HG02840 (cell line): ENCODE data around the gene ACCSL.

Experiments used
- ATAC-seq: cut with Tn5 transposase; IDR thresholded peaks from one replicate; pipeline ENCODE4 v1.9.1; 2021; ENCODE audit warnings: mild to moderate bottlenecking, moderate library complexity, moderate number of reproducible peaks; ENCODE audit not compliant: unreplicated experiment, low FRiP score

Gene ACCSL

DNA sequence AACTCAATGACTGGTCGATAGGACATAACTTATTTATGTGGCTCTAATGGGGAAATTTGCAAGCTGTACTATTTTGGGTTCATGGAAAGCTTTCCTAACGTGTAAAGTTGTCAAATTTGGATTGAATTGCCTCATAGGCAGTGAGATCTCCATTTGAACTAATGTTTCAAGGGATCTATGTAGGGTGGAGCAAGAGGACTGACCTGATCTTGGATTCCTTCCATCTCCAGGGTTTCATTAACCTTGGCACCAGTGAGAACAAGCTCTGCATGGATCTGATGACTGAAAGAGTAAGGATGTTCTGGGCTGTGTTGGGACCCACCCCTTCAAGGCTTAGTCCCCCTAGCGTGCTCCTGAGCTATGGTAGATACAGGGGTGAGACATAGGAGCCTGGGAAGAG lies 2.1 kb downstream of the ACCSL start:
- ATAC-seq, result no peak

GRCh38 chr11:44051171-44051570 lies 3.4 kb downstream of the ACCSL start:
- ATAC-seq, result no peak

DNA sequence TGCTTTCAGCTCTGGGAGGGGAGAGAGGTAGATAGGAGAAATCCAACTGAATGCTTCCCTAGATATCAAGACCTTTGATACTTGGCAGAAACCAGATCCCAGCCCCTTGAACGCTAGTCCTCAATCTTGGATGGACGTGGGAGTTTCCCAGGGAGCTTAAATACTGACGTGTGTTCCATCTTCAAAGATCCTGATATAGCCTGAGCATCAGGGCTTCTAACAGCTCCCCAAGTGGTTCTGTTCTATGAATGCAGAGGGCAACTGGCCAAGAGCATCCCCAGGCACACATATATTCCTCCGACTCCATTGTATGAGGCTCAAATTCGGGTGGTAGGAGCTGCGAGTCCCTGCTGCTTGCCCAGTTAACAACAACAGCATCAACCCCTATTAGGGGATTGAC lies 9.6 kb downstream of the ACCSL start:
- no peak for ATAC-seq

DNA sequence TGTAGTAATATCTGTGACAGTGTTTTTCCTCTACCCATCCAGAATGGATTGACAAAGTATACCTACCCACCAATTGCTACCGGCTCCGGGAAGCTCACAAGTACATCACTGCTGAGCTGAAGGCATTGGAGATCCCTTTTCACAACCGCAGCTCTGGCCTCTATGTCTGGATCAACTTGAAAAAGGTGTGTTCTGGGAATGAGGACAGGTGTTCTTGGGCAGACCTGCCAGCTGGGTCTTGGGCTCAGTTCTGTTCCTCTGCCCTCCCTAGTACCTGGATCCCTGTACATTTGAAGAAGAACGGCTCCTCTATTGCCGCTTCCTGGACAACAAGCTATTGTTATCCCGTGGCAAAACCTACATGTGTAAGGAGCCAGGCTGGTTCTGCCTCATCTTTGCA lies 10.5 kb downstream of the ACCSL start:
- no peak for ATAC-seq

GRCh38 chr11:44065161-44065661 lies 17.4 kb downstream of the ACCSL start:
- ATAC-seq, result no peak

GRCh38 chr11:44065841-44066731 lies 18.3 kb downstream of the ACCSL start, which contains the start of gene ACCS:
Gene ACCS (plus strand): TSS chr11:44066270. CDS start chr11:44067628, 1,358 bp downstream.
- peak; percentile 97 for ATAC-seq

GRCh38 chr11:44066732-44067141 lies 19.0 kb downstream of the ACCSL start:
- ATAC-seq, result no peak

- no peak for ATAC-seq
Measured at GRCh38 chr11:44067266-44067665, 19.5 kb downstream of the ACCSL start.

- ATAC-seq, result no peak
Measured at GRCh38 chr11:44068180-44068579, 20.4 kb downstream of the ACCSL start.

GRCh38 chr11:44071157-44071556 lies 23.4 kb downstream of the ACCSL start:
- no peak for ATAC-seq

DNA sequence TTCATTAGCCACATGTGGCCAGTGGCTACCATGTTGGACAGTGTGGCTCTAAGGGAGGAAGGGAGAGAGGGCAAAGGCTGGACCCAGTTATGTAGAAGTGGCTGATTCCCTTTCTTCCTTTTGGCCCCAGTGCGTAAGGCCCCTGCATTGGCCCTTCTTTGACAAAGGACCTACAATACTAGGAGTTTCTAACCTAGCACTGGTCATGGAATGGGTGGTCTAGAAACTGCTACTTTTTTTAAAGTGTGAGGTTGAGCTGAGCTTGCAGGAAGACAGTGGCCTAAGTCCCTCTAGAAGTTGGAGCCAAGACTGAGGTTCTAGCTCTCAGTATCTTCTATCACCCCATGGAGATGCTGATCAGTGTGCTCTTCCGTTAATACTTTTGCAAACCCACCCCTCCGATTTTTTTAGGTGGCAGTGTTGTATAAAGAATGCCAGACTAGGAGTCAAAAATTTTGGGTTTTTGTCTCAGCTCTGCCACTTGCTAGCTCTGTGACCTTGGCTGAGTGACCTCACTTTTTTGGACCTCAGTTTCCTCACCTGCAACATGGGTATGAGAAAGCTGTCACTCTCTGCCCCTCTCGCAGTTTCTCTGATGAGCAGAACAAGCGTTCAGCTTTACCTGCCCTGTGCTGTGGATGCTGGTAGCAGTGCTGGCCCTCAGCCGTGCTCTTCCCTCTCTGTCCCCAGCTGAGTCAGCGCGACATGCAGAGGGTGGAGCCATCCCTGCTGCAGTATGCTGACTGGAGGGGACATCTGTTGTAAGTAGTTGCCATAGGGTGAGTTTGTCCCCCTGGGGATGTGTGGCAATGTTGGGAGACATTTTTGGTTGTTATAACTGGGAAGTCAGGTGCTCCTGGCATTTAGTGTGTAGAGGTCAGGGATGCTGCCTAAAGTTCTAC lies 25.2 kb downstream of the ACCSL start:
- ATAC-seq, result no peak

DNA sequence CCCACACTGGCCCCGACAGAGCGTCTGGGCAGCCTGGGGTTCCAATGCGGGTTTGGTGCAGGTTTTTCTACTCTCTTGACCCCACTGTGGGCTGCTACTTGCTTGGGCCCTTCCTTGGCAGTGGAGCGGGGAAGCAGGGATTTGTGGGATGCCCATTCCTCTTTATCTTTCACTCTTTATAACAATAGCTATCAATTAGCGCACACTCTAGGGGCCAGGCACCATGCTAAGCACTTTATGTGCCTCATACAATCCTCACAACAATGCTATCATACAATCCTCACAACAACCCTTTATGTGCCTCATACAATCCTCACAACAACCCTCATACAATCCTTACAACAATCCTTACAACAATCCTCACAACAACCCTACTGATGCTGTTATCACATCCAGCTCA lies 31.0 kb downstream of the ACCSL start:
- no peak for ATAC-seq

DNA sequence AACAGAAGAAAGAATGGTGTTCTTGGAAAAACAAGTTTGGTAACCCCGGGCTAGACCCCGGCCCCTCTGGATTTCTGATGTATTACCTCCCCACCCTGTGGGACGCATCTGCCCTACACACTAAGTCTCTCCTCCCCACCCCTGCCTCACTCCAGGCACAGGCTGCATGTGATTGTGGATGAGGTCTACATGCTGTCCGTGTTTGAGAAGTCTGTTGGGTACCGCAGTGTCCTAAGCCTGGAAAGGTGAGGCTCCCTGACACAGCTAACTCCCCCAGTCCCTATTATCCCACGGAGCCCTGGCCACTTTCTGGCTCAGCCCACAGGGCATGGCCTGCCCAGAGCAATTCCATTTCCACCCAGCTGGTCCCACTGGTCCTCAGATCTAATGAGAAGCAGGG lies 31.6 kb downstream of the ACCSL start:
- ATAC-seq, result no peak

GRCh38 chr11:44080951-44081350 lies 33.2 kb downstream of the ACCSL start:
- no peak for ATAC-seq

DNA sequence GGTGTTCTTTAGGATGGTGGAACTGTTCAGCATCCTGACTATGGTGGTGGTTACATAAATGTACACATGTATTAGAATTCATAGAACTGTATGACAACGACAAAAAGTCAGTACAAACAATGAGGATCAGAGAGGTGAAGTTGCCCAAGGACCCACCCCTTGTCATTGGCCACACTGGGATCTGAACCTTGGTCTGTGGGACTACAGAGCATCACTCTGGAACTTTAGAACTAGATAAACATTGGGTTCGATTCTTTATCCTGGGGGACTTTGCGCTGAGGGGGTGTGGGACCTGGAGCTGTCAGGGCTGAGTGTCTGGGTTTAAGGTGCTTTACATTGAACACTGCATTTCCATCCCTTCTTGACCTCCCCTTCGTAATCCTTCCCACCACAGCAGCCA lies 34.9 kb downstream of the ACCSL start:
- no peak for ATAC-seq

DNA sequence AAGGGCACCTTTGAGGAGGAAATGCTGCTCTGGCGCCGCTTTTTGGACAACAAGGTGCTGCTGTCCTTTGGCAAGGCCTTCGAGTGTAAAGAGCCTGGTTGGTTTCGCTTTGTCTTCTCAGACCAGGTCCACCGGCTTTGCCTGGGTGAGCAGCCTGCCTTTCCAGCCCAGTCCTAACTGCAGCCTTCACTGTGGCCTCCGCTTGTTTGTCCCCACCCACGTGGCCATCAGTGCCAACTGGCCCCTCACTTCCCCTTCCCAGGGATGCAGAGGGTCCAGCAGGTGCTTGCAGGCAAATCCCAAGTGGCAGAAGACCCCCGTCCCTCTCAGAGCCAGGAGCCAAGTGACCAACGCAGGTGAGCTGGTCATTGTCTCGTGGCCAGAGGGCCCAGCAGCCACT lies 35.7 kb downstream of the ACCSL start:
- no peak for ATAC-seq

DNA sequence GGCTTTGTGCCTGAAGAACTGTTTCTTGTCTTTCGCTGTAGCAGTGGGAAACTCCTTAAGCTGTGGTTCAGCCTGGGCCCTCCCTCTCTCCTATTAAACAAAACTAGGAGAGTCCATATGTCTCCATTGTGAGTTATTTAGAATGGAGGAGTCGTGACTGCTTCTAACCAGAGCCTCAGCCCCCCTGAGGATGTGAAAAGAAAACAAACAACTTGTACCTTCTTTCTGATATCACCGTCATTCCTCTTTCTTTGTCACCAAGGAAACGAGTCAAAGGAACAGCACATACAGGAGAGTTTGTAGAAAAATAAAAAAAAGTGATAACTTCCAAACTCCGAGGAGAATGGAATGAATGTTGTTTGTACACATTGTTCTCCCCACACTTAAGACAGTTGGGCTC lies 36.1 kb downstream of the ACCSL start:
- no peak for ATAC-seq

DNA sequence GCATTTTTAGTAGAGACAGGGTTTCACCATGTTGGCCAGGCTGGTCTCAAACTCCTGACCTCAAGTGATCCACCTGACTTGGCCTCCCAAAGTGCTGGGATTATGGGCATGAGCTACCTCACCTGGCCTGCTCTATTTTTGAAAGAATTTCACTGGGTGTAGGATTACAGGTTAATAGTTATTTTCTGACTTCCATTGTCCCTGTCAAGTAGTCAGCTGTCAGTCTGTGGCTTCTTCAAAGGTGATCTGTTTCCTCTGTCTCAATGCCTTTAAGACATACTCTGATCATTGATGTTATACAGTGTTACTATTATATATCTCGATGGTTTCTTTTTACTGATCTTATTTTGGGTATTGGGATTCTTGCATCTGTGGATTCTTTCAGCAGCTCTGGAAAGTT lies 37.5 kb downstream of the ACCSL start:
- no peak for ATAC-seq

DNA sequence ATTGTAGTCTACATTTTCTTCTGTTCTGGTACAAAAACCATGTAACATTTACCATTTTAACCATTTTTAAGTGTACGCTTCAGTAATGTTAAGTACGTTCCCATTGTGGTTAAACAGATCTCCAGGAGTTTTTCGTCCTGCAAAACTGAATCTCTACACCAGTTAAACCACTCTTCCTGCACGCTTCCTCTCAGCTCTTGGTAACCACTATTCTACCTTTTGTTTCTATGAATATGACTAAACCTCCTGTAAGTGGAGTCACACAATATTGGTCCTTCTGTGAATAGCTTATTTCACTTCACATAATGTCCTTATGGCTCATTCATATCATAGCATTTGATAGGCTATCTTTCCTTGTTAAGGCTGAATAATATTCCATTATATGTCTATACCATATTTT lies 40.6 kb downstream of the ACCSL start:
- no peak for ATAC-seq

- ATAC-seq, result no peak
Measured at GRCh38 chr11:44088871-44089270, 41.1 kb downstream of the ACCSL start.

DNA sequence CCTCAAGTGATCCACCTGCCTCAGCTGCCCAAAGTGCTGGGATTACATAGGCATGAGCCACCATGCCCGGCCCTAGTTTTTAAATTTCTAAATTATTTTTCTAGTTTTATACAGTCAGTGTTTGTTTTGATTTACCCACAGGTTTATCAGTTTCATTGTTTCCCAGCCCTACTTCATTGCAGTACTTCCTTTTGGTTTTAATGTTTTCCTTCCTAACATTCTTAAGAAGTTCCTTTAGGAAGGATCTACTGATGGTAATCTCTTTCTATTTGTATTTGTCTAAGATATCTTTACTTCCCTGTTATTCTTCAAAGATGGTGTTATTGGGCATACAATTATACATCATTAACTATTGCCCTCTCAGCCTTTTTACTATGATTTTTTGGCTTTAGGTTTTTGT lies 42.8 kb downstream of the ACCSL start:
- no peak for ATAC-seq
